Kidney (tissue), 14 donors: ENCODE measurements around the gene DBT. TPM values are rescaled to one million over a fixed set of nuclear protein-coding genes. Genes with fewer than 3 reads are reported as not detected.

ENCODE experiments used
- DNase-seq, 5 donors: peaks; one replicate each; pipeline ENCODE4 v3.0.0-alpha.2; 2013 to 2020
- FAIRE-seq: peaks from 2 replicates; lab custom pipeline; 2012; peaks lifted over from hg19 to GRCh38; lab: Jason Lieb, UNC
- H3K27ac ChIP-seq, 2 donors: one replicate each; pipeline ENCODE4 v1.7.0; 2013; ENCODE audit warnings: low read depth in 2 of 2, low read length in 2 of 2, inconsistent platforms in 1 of 2
- H3K27me3 ChIP-seq: one replicate; pipeline ENCODE4 v1.7.1; 2013; ENCODE audit warnings: low read length, inconsistent platforms; ENCODE audit not compliant: control insufficient read depth, insufficient read depth
- H3K36me3 ChIP-seq, 3 donors: one replicate each; pipeline versions ENCODE4 v1.7.0 to v1.7.1; 2013; ENCODE audit warnings: low read length in 3 of 3, control low read depth in 1 of 3, inconsistent platforms in 1 of 3; ENCODE audit not compliant: insufficient read depth in 3 of 3, control insufficient read depth in 2 of 3
- H3K4me1 ChIP-seq, 3 donors: one replicate each; pipeline versions ENCODE4 v1.7.0 to v1.7.1; 2013; ENCODE audit warnings: low read length in 3 of 3, inconsistent platforms in 1 of 3, low read depth in 1 of 3; ENCODE audit not compliant: control insufficient read depth in 2 of 3, insufficient read depth in 2 of 3
- H3K4me3 ChIP-seq, 3 donors: one replicate each; pipeline versions ENCODE4 v1.7.0 to v1.8.1; 2013; ENCODE audit warnings: low read length in 3 of 3, control low read depth in 1 of 3, inconsistent platforms in 1 of 3
- H3K9ac ChIP-seq, 3 donors: one replicate each; pipeline versions ENCODE4 v1.7.0 to v1.7.1; 2013; ENCODE audit warnings: low read length in 3 of 3, control low read depth in 1 of 3, inconsistent platforms in 1 of 3
- H3K9me3 ChIP-seq, 3 donors: one replicate each; pipeline versions ENCODE4 v1.7.0 to v1.7.1; 2013; ENCODE audit warnings: low read length in 3 of 3, control low read depth in 1 of 3, inconsistent platforms in 1 of 3; ENCODE audit not compliant: control insufficient read depth in 2 of 3, insufficient read depth in 1 of 3
- intact Hi-C: fragments of 100-400 bp; cut with DNase I; formaldehyde crosslinking; loops from one replicate; pipeline ENCODE4 v1.11.1; 2022
- polyA plus RNA-seq: library from polyadenylated mRNA; stranded (reverse); fragments of 350-450 nt; fragmentation: Illumina TruSeq; extraction: RNeasy Lipid Tissue Mini Kit (QIAGEN cat#74804); gene quantifications from one replicate; pipeline ENCODE4 v1.2.3, GENCODE V29; 2014; ENCODE audit warnings: low read depth, low replicate concordance; ENCODE audit not compliant: insufficient read depth
- total RNA-seq: library from RNA; stranded (reverse); fragmentation: NEBNext Ultra II Directional; extraction: Animal tissue kit (Norgen Biotek cat#: 25700); gene quantifications from one replicate; pipeline ENCODE4 v1.2.1, GENCODE V29; 2021
- TF ChIP-seq, protein P1 (sequence below): IDR thresholded peaks from 3 replicates; pipeline ENCODE4 v1.5.1; 2012; ENCODE audit warnings: mild to moderate bottlenecking, moderate library complexity, borderline replicate concordance; ENCODE audit not compliant: insufficient read depth; ENCODE audit errors: extremely low read depth
- donor health status: control.
- donor health status: control.
- donor health status: control.
- donor health status: control.
- donor health status: control.
- donor health status: DM: yes; HTN: yes; CAD: no.
- donor health status: Normal renal cell carcinoma (clear cell type).

Gene DBT
- total and polyA plus RNA-seq, 2 donors from 2014 or later: 7.7 to 18.7 TPM

DNA sequence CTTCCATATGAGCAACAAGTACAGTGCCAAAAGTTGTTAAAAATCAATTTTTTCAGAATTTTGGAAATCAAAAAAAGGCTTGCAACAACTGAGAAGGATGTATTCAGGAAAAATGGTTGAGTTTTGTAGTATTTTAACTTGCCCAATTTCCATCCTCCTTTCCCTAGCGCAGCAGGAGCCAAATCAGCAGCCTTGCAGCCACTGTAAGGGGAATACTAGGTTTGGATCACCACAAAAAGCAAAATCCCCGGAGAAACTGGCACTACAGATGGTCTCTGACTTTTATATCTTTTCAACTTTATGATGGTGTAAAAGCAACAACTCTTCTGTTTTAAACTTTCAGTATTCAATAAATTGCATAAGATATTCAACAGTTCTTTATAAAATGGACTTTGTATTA, 17.9 kb downstream of the DBT start:
- no peaks in the 10 kb centered on the region for H3K27me3 ChIP-seq
- no peak overlapping the region for H3K9ac ChIP-seq
- H3K27ac ChIP-seq: no peak overlapping the region
- no peaks in the 10 kb centered on the region for H3K4me1 ChIP-seq
- intact Hi-C loops: no loop called here
- H3K9me3 ChIP-seq: no peaks in the 10 kb centered on the region
- H3K36me3 ChIP-seq: peaks cover 3 to 17% (median 4%) of the 10 kb centered on the region in 3 donors
- H3K4me3 ChIP-seq: no peak overlapping the region
- FAIRE-seq (no peak), DNase-seq (no peak)
- TF ChIP-seq, protein P1, sequence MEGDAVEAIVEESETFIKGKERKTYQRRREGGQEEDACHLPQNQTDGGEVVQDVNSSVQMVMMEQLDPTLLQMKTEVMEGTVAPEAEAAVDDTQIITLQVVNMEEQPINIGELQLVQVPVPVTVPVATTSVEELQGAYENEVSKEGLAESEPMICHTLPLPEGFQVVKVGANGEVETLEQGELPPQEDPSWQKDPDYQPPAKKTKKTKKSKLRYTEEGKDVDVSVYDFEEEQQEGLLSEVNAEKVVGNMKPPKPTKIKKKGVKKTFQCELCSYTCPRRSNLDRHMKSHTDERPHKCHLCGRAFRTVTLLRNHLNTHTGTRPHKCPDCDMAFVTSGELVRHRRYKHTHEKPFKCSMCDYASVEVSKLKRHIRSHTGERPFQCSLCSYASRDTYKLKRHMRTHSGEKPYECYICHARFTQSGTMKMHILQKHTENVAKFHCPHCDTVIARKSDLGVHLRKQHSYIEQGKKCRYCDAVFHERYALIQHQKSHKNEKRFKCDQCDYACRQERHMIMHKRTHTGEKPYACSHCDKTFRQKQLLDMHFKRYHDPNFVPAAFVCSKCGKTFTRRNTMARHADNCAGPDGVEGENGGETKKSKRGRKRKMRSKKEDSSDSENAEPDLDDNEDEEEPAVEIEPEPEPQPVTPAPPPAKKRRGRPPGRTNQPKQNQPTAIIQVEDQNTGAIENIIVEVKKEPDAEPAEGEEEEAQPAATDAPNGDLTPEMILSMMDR: no peak

DNA sequence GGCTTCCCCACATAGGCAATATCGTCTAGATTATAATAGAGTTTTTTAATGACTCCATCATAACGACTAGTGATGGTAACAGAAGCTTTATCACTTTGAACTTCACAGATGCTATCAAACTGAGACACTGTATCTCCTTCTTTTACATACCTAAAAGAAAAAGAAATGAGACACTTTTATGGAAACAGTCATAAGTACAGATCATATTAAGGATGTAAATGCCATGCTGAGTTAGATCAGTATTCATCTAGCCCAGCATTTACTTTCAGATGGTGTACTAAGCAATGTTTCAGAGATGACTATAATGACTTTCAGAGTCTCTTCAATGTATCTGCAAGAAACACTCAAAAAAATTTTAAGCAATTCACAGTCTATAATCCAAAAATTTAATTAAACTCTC, 18.9 kb downstream of the DBT start:
- no peak overlapping the region for H3K9ac ChIP-seq
- no peaks in the 10 kb centered on the region for H3K4me1 ChIP-seq
- H3K9me3 ChIP-seq: no peaks in the 10 kb centered on the region
- FAIRE-seq: no peak
- no peak overlapping the region for H3K4me3 ChIP-seq
- intact Hi-C loops: no loop called here
- no peak for DNase-seq
- H3K27ac ChIP-seq: no peak overlapping the region
- H3K27me3 ChIP-seq: no peaks in the 10 kb centered on the region
- TF ChIP-seq, protein P1: no peak
- peaks cover 3 to 17% (median 4%) of the 10 kb centered on the region in 3 donors for H3K36me3 ChIP-seq

DNA sequence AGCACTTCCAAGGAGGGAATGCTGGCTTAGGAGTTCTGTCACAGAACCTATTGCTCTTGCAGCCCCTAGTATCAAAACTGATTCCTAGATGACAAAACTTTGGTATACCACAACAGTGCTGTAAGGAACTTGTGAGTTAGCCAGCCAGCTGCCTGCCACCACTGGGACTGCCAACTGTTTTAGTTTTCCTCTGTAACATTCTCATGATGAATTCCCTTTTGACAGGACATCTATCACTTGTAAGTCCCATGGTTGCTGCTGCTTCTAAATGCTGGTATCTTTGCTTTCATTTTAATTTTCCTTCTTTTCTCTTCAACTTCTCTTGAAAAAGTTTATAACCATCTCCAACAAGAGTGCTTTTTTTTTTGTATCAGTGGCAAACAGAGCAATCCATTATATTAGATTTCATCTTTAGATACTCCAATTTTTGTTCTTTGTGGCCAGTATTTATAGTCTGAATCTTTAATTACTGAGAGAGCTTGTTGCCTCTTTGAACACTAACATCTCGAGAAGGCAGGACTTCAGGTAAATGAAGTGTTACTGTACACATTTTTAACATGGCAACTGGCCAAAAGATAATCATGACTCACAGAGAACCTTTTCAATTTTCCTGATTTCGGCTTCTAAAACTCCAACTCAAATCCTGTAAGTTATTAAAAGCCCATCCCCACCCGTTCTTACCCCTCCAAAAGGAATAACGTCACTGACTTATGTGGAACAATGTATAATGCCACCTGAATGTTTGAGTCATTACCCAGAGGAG, 19.8 kb downstream of the DBT start:
- Histone ChIP-seq H3K9me3 (no peaks in the 10 kb centered on the region), H3K36me3 (peaks cover 3 to 17% (median 4%) of the 10 kb centered on the region in 3 donors), H3K4me1 (no peaks in the 10 kb centered on the region), H3K4me3 (no peak overlapping the region), H3K27me3 (no peaks in the 10 kb centered on the region), H3K27ac (no peak overlapping the region), H3K9ac (no peak overlapping the region)
- TF ChIP-seq, protein P1: no peak
- FAIRE-seq (no peak), DNase-seq (no peak)
- intact Hi-C loops: no loop called here
